Adrenal gland (tissue), 12 donors: ENCODE data around the gene TSPAN18. TPM values are rescaled to one million over a fixed set of nuclear protein-coding genes. Genes with fewer than 3 reads are reported as not detected.
A peak's percentile ranks its signal among the peaks of the same experiment; 100 is the strongest.

Source experiments
- DNase-seq, 7 donors: peaks; one replicate each; pipeline ENCODE4 v3.0.0-alpha.2; 2019 to 2020
- H3K27ac ChIP-seq, 5 donors: fragments of 200-600 bp; sonication (generic) in 4 of 5; 1 replicate in 3 of 5; 2 replicates in 2 of 5; pipeline versions ENCODE4 v1.5.1 to v1.8.0; 2016 to 2020; ENCODE audit warnings: mild to moderate bottlenecking in 1 of 5
- H3K27me3 ChIP-seq: fragments of 200-600 bp; 2 replicates; pipeline ENCODE4 v1.8.0; 2021
- H3K36me3 ChIP-seq, 2 donors: fragments of 200-600 bp; replicated peaks in 1 of 2; 1 replicate in 1 of 2; 2 replicates in 1 of 2; pipeline versions ENCODE4 v1.5.1 to v1.8.0; 2018 to 2022
- H3K4me1 ChIP-seq, 2 donors: fragments of 200-600 bp; replicated peaks in 1 of 2; 1 replicate in 1 of 2; 2 replicates in 1 of 2; pipeline versions ENCODE4 v1.5.1 to v1.8.0; 2018 to 2021
- H3K4me3 ChIP-seq, 4 donors: fragments of 200-600 bp; sonication (generic) in 3 of 4; one replicate each; pipeline ENCODE4 v1.5.1; 2016 to 2018
- H3K9me3 ChIP-seq, 3 donors: fragments of 200-600 bp; sonication (generic) in 1 of 3; replicated peaks in 1 of 3; 1 replicate in 2 of 3; 2 replicates in 1 of 3; pipeline versions ENCODE4 v1.5.1 to v1.8.0; 2016 to 2021
- CTCF ChIP-seq, 6 experiments: fragments of 450-650 bp in 4 of 6; fragments of 200-600 bp in 2 of 6; sonication (generic) in 1 of 6; IDR thresholded peaks; 1 replicate in 5 of 6; 2 replicates in 1 of 6; pipeline versions ENCODE4 v1.5.1 to v1.8.0; 2016 to 2021; ENCODE audit warnings: antibody characterized with exemption in 6 of 6, mild to moderate bottlenecking in 2 of 6, moderate library complexity in 1 of 6
- POLR2A ChIP-seq, 2 donors: fragments of 450-650 bp; IDR thresholded peaks; one replicate each; pipeline ENCODE4 v1.6.1; 2017; ENCODE audit warnings: antibody characterized with exemption in 2 of 2, mild to moderate bottlenecking in 2 of 2, moderate library complexity in 1 of 2
- WGBS, 4 donors: extraction: QIAGEN DNeasy Blood & Tissue Kit in 2 of 4; methylation state at CpG; one replicate each; pipeline versions ENCODE4 v1.1.5 to v1.1.7; 2013 to 2017; 5-methylcytosine and 5-hydroxymethylcytosine counted together
- intact Hi-C, 2 donors: fragments of 100-400 bp; cut with DNase I; formaldehyde crosslinking; loops; one replicate each; pipeline versions ENCODE4 v1.14.1 to v1.15.0; 2022 to 2023
- polyA plus RNA-seq, 3 donors: library from polyadenylated mRNA; stranded (reverse); fragments of 200-250 nt in 2 of 3; fragments of 350-450 nt in 1 of 3; fragmentation: Illumina TruSeq in 1 of 3; extraction: RNeasy Lipid Tissue Mini Kit (QIAGEN cat#74804) in 1 of 3; gene quantifications; one replicate each; pipeline ENCODE4 v1.2.3, GENCODE V29; 2013 to 2014
- total RNA-seq, 9 donors: library from RNA; depleted of rRNA in 4 of 9; stranded (reverse); fragments of >200 nt in 4 of 9; fragments of 120-200 nt in 1 of 9; fragmentation: NEBNext Ultra II Directional in 1 of 9; extraction: Animal tissue kit (Norgen Biotek cat#: 25700) in 1 of 9; gene quantifications; one replicate each; pipeline versions ENCODE4 v1.1.0 to v1.2.4, GENCODE V29; 2013 to 2023
- donor health status: healthy with polysubstance abuse.
- donor health status: Bipolar disorder and iron deficiency.
- donor health status: DM: yes; HTN: yes; CAD: no.
- donor health status: DM: no; HTN: no; CAD: no.
- donor health status: DM: no; HTN: no; CAD: no.
- donor health status: DM: yes; HTN: yes; CAD: no.

TSPAN18 gene
- total and polyA plus RNA-seq, 12 donors, result 24.5 to 168 (median 58.4) TPM

GRCh38 chr11:44698252-44698912 lies 28.4 kb upstream of the TSPAN18 start:
- Histone ChIP-seq H3K4me3 (no peak overlapping the region), H3K27me3 (no peaks in the 10 kb centered on the region), H3K27ac (no peak overlapping the region), H3K9me3 (no peaks in the 10 kb centered on the region), H3K36me3 (no peaks in the 10 kb centered on the region), H3K4me1 (peaks cover 0 to 7% of the 10 kb centered on the region in 2 donors)
- no peak for TF ChIP-seq CTCF (IDR thresholded peaks at IDR 0.05)
- no peak for TF ChIP-seq POLR2A (IDR thresholded peaks at IDR 0.05)
- WGBS, 4 donors, result 85 to 87% (median 86%) methylated on average over 12 to 13 of the region's 13 CpGs
- DNase-seq, result no peak
- intact Hi-C loops, result no loop called here

- WGBS, 4 donors, result 78 to 87% (median 83%) methylated on average over 12 of the region's 12 CpGs
- Histone ChIP-seq H3K36me3 (no peaks in the 10 kb centered on the region), H3K27me3 (no peaks in the 10 kb centered on the region), H3K4me1 (peaks cover 0 to 5% of the 10 kb centered on the region in 2 donors), H3K27ac (no peak overlapping the region), H3K9me3 (no peaks in the 10 kb centered on the region), H3K4me3 (no peak overlapping the region)
- DNase-seq, result no peak
- intact Hi-C loops, result no loop called here
- TF ChIP-seq CTCF (IDR thresholded peaks at IDR 0.05), result no peak
- no peak for TF ChIP-seq POLR2A (IDR thresholded peaks at IDR 0.05)
Measured at GRCh38 chr11:44699497-44700408, 27.0 kb upstream of the TSPAN18 start.

GRCh38 chr11:44701276-44701675 lies 25.5 kb upstream of the TSPAN18 start:
- DNase-seq, result no peak
- Histone ChIP-seq H3K4me3 (no peak overlapping the region), H3K27ac (no peak overlapping the region), H3K27me3 (no peaks in the 10 kb centered on the region), H3K36me3 (no peaks in the 10 kb centered on the region), H3K9me3 (no peaks in the 10 kb centered on the region), H3K4me1 (peaks cover 0 to 5% of the 10 kb centered on the region in 2 donors)
- TF ChIP-seq POLR2A (IDR thresholded peaks at IDR 0.05) (no peak), CTCF (IDR thresholded peaks at IDR 0.05) (no peak)
- intact Hi-C loops, result no loop called here
- 16 to 45% (median 21%) methylated on average over 2 of the region's 2 CpGs for WGBS, 4 donors

- Histone ChIP-seq H3K4me3 (no peak overlapping the region), H3K27ac (peak overlapping the region in 2 of 5 donors; percentile 23 to 50), H3K36me3 (no peaks in the 10 kb centered on the region), H3K4me1 (peaks cover 0 to 5% of the 10 kb centered on the region in 2 donors), H3K9me3 (no peaks in the 10 kb centered on the region), H3K27me3 (no peaks in the 10 kb centered on the region)
- peak; percentile 52 to 76 (median 73) for DNase-seq
- TF ChIP-seq CTCF (IDR thresholded peaks at IDR 0.05) (no peak), POLR2A (IDR thresholded peaks at IDR 0.05) (no peak)
- intact Hi-C loops, result no loop called here
- WGBS, 4 donors, result 38 to 50% (median 39%) methylated on average over 1 to 4 of the region's 4 CpGs; no CpG with 5 or more reads in 1 of the 4 donors
Measured at GRCh38 chr11:44702889-44703288, 23.9 kb upstream of the TSPAN18 start.
